Glutamatergic neuron (in vitro differentiated cells): ENCODE measurements around the gene KCNK10. TPM values are rescaled to one million over a fixed set of nuclear protein-coding genes. Genes with fewer than 3 reads are reported as not detected.
"Not testable (repeated sequence)": the region's sequence is repeated elsewhere in the genome, so short reads cannot be mapped to it uniquely, and the experiment has no call there.

Experiments
- DNase-seq: peaks from one replicate; pipeline ENCODE4 v3.0.0; 2022
- H3K27ac Mint-ChIP-seq: one replicate; pipeline ENCODE4 v1.8.0; 2020; ENCODE audit warnings: mild to moderate bottlenecking, mixed read lengths, inconsistent platforms; ENCODE audit not compliant: unreplicated experiment
- H3K27me3 Mint-ChIP-seq: one replicate; pipeline ENCODE4 v1.8.0; 2020; ENCODE audit warnings: mild to moderate bottlenecking, moderate library complexity, mixed read lengths, inconsistent platforms; ENCODE audit not compliant: unreplicated experiment
- H3K36me3 Mint-ChIP-seq: one replicate; pipeline ENCODE4 v1.8.0; 2020; ENCODE audit warnings: mild to moderate bottlenecking, mixed read lengths, inconsistent platforms; ENCODE audit not compliant: unreplicated experiment
- H3K4me1 Mint-ChIP-seq: one replicate; pipeline ENCODE4 v1.8.0; 2020; ENCODE audit warnings: mild to moderate bottlenecking, low read depth, mixed read lengths, inconsistent platforms; ENCODE audit not compliant: unreplicated experiment
- H3K4me3 Mint-ChIP-seq: one replicate; pipeline ENCODE4 v1.8.0; 2020; ENCODE audit warnings: mild to moderate bottlenecking, mixed read lengths, inconsistent platforms; ENCODE audit not compliant: unreplicated experiment
- H3K9me3 Mint-ChIP-seq: one replicate; pipeline ENCODE4 v1.8.0; 2020; ENCODE audit warnings: mild to moderate bottlenecking, moderate library complexity, mixed read lengths, inconsistent platforms; ENCODE audit not compliant: unreplicated experiment
- total RNA-seq: library from RNA; stranded (reverse); fragmentation: NEBNext Ultra II Directional; extraction: Animal tissue kit (Norgen Biotek cat#: 25700); gene quantifications from one replicate; pipeline ENCODE4 v1.2.1, GENCODE V29; 2021; ENCODE audit not compliant: unreplicated experiment
- TF ChIP-seq, protein P1 (sequence below): fragments of 200-600 bp; sonication (generic); IDR thresholded peaks from one replicate; pipeline ENCODE4 v1.5.0; 2021; ENCODE audit not compliant: partially characterized antibody, unreplicated experiment

Gene KCNK10
- total RNA-seq, 1 donor from 2014 or later: 2.8 TPM

- peaks cover 9% of the 10 kb centered on the region for H3K36me3 Mint-ChIP-seq
- TF ChIP-seq, protein P1, sequence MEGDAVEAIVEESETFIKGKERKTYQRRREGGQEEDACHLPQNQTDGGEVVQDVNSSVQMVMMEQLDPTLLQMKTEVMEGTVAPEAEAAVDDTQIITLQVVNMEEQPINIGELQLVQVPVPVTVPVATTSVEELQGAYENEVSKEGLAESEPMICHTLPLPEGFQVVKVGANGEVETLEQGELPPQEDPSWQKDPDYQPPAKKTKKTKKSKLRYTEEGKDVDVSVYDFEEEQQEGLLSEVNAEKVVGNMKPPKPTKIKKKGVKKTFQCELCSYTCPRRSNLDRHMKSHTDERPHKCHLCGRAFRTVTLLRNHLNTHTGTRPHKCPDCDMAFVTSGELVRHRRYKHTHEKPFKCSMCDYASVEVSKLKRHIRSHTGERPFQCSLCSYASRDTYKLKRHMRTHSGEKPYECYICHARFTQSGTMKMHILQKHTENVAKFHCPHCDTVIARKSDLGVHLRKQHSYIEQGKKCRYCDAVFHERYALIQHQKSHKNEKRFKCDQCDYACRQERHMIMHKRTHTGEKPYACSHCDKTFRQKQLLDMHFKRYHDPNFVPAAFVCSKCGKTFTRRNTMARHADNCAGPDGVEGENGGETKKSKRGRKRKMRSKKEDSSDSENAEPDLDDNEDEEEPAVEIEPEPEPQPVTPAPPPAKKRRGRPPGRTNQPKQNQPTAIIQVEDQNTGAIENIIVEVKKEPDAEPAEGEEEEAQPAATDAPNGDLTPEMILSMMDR: no peak
- H3K4me3 Mint-ChIP-seq: no peak overlapping the region
- DNase-seq: no peak
- H3K27me3 Mint-ChIP-seq: peaks cover 6% of the 10 kb centered on the region
- H3K27ac Mint-ChIP-seq: no peak overlapping the region
- H3K9me3 Mint-ChIP-seq: peaks cover 7% of the 10 kb centered on the region
- H3K4me1 Mint-ChIP-seq: no peaks in the 10 kb centered on the region
Observed at GRCh38 chr14:88264116-88264515, 59.0 kb downstream of the KCNK10 start.

- H3K9me3 Mint-ChIP-seq, DNase-seq, H3K4me3 Mint-ChIP-seq, H3K36me3 Mint-ChIP-seq, H3K4me1 Mint-ChIP-seq, H3K27me3 Mint-ChIP-seq, H3K27ac Mint-ChIP-seq: not testable (repeated sequence)
Observed at GRCh38 chr14:88261302-88261701, 61.8 kb downstream of the KCNK10 start.

GRCh38 chr14:88258021-88258420, 65.0 kb downstream of the KCNK10 start:
- TF ChIP-seq, protein P1: no peak

DNA sequence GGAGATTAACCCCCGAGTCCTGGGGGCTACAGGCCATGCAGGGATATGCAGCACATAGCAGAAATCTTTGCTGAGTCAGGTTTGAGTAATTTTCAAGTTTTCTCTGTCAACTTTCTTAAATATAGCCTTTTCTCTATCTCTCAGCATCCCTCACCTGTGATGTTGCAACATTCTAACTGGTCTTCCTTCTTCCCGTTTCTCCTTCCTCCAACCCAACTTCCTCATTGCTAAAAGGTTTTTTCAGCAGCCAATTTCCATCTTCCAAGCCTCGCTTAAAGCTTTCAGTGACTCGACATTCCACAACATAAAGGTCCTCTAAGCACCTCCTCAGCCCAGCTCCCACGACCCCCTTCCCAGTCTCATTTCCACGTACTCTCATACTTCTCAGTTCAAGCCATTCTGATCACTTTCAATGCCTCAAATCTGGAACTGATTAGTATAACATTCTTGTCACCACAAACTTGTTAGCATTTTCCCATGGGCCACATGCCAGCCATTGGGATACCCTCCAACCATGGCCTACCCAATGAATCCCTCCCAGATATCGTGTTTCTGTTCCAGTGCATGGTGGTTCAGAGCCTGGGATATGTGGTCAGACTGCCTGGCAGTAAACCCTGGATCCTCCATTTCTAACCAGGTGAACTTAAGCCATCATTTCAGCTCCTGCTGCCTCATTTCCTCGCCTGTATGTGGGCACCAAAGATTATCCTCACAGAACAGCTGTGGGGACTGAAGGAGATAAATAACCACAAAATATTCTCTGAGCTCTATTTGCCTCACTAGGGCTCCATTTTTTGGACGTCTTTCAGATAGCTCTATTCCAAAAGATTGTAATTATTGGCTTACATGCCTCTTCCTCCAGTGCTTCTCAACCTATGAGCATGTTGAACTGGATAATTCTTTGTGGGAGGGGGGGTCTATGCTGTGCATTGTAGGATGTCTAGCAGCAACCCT, 65.8 kb downstream of the KCNK10 start:
- Mint-ChIP-seq H3K27me3 (no peaks in the 10 kb centered on the region), H3K36me3 (no peaks in the 10 kb centered on the region), H3K9me3 (no peaks in the 10 kb centered on the region), H3K27ac (no peak overlapping the region), H3K4me3 (no peak overlapping the region), H3K4me1 (no peaks in the 10 kb centered on the region)
- DNase-seq: no peak
- TF ChIP-seq, protein P1: no peak

More at GRCh38 chr14:88258021-88258420, 65.0 kb downstream of the KCNK10 start:
- Mint-ChIP-seq H3K27me3 (no peaks in the 10 kb centered on the region), H3K4me3 (no peak overlapping the region), H3K4me1 (no peaks in the 10 kb centered on the region), H3K9me3 (peaks cover 1% of the 10 kb centered on the region), H3K27ac (no peak overlapping the region), H3K36me3 (no peaks in the 10 kb centered on the region)
- no peak for DNase-seq

- TF ChIP-seq, protein P1: no peak
Observed at GRCh38 chr14:88255798-88256197, 67.3 kb downstream of the KCNK10 start.

More at GRCh38 chr14:88255798-88256197, 67.3 kb downstream of the KCNK10 start:
- Mint-ChIP-seq H3K36me3 (no peaks in the 10 kb centered on the region), H3K27ac (no peak overlapping the region), H3K4me1 (no peaks in the 10 kb centered on the region), H3K27me3 (no peaks in the 10 kb centered on the region), H3K9me3 (peaks cover 1% of the 10 kb centered on the region), H3K4me3 (no peak overlapping the region)
- no peak for DNase-seq
